GM12874 (cell line): ENCODE results near the gene TNNT2.

Experiments
- TF ChIP-seq, protein P1 (sequence below): IDR thresholded peaks from 2 replicates; pipeline ENCODE4 v1.5.1; 2011; ENCODE audit warnings: low read depth, mild to moderate bottlenecking, control low read depth, low read length, moderate library complexity; ENCODE audit not compliant: insufficient read depth

The TNNT2 gene

DNA sequence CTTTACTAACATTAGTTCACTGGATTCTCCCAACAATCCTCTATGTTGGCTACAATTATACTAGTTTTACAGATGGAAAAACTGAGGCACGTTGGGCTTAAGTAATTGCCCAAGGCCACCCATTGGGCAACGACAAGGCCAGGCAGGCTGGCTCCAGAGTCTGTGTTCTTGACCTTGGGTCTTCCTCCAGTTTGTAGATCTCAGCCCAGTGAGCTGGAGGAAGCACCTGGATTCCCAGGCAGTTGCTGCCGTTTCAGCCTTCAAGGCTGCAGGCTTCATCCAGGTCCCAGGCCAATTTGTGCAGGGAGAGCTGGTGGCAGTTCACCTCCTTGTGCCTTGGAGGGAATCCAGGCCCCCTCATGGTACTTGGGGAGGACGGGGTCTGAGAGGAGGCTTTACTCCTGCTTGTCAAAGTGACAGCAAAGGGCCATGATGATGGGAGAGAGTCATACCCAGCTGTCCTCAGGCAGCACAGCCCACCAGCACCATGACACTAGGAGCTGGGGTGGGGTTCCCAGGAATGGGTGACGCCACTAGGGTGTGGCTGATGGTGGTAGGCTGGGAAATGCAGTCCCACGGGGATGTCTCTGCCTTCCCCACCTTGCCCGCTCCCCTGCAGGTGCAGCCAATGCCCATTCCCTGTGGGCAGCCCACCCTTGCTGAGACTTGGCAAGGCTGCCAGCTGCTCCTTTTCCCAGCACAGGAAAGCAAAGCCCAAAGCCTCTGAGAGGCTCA, 67.1 kb downstream of the TNNT2 start:
- TF ChIP-seq, protein P1, sequence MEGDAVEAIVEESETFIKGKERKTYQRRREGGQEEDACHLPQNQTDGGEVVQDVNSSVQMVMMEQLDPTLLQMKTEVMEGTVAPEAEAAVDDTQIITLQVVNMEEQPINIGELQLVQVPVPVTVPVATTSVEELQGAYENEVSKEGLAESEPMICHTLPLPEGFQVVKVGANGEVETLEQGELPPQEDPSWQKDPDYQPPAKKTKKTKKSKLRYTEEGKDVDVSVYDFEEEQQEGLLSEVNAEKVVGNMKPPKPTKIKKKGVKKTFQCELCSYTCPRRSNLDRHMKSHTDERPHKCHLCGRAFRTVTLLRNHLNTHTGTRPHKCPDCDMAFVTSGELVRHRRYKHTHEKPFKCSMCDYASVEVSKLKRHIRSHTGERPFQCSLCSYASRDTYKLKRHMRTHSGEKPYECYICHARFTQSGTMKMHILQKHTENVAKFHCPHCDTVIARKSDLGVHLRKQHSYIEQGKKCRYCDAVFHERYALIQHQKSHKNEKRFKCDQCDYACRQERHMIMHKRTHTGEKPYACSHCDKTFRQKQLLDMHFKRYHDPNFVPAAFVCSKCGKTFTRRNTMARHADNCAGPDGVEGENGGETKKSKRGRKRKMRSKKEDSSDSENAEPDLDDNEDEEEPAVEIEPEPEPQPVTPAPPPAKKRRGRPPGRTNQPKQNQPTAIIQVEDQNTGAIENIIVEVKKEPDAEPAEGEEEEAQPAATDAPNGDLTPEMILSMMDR: no peak

DNA sequence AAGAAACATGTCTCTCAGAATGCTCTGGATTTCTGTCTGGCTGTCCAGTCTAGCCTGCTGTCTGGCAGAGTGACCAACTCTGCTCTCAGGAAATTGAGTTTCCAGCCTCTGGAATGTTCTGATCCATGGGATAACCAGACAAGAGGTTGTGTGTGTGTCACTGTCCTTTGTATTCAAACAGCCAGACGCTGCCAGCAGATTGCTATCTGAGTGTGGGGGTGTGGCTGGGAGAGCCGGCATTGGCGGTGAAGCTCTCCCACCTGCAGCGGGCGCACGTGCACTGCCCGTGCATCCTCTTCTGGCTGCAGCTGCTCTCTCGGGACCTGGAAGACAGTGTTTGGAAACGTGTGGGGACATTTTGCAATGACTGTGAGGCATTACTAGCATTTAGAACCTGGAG, 68.1 kb downstream of the TNNT2 start:
- TF ChIP-seq, protein P1: peak; percentile 33; the same call in 1 of the 2 replicates
